HepG2 (cell line): ENCODE data around the gene MRPL14. TPM values are rescaled to one million over a fixed set of nuclear protein-coding genes. Genes with fewer than 3 reads are reported as not detected.

Source experiments
- ATAC-seq: fragments of 200-7000 bp; cut with Tn5 transposase; 3 replicates; pipeline ENCODE4 v1.9.1; 2020; ENCODE audit warnings: mild to moderate bottlenecking, moderate library complexity
- BruUV-seq: library from RNA; stranded (reverse); fragments of 400-500 nt; replicated peaks from 2 replicates; lab custom pipeline; 2021; lab: Mats Ljungman, UMichigan
- CTCF ChIA-PET: fragments of 300-600 bp; formaldehyde crosslinking; extraction: SDS; loops from one replicate; lab custom pipeline; 2021; ENCODE audit warnings: low total read pairs, inconsistent platforms, low intra/inter-chr PET ratio; lab: Yijun Ruan, JAX
- POLR2A ChIA-PET: fragments of 350-600 bp; sonication (Branson Sonifier 250); formaldehyde crosslinking; loops from one replicate; lab custom pipeline; 2020; ENCODE audit warnings: antibody characterized with exemption, inconsistent platforms; lab: Yijun Ruan, JAX
- DNase-seq: peaks from one replicate; pipeline ENCODE4 v3.0.0-alpha.2; 2015; ENCODE audit warnings: low spot score
- FAIRE-seq: peaks from 3 replicates; lab custom pipeline; 2011; peaks lifted over from hg19 to GRCh38; lab: Jason Lieb, UNC
- H2AFZ ChIP-seq: one replicate; pipeline ENCODE4 v1.6.1; 2011; ENCODE audit warnings: low read length, inconsistent platforms
- H3K27ac ChIP-seq: fragments of 300-600 bp; 3 replicates; pipeline ENCODE4 v1.8.0; 2011; ENCODE audit warnings: mixed run types, mild to moderate bottlenecking, mixed read lengths, low read length, inconsistent platforms; ENCODE audit not compliant: insufficient read depth; ENCODE audit errors: extremely low read length
- H3K27me3 ChIP-seq, 2 experiments: fragments of 200-600 bp in 1 of 2; 2 replicates in 1 of 2; 3 replicates in 1 of 2; pipeline versions ENCODE4 v1.6.0 to v1.8.0; 2011; ENCODE audit warnings: low read length in 2 of 2, mild to moderate bottlenecking in 2 of 2, moderate library complexity in 2 of 2, inconsistent platforms in 1 of 2; ENCODE audit not compliant: insufficient read depth in 2 of 2, control insufficient read depth in 1 of 2
- H3K36me3 ChIP-seq, 2 experiments: fragments of 200-600 bp in 1 of 2; replicated peaks in 1 of 2; 2 replicates in 1 of 2; 3 replicates in 1 of 2; pipeline versions ENCODE4 v1.5.1 to v1.8.0; 2011; ENCODE audit warnings: low read length in 2 of 2, inconsistent platforms in 1 of 2; ENCODE audit not compliant: insufficient read depth in 2 of 2, control insufficient read depth in 1 of 2
- H3K4me1 ChIP-seq: 2 replicates; pipeline ENCODE4 v1.5.1; 2012; ENCODE audit warnings: low read length, inconsistent platforms; ENCODE audit not compliant: insufficient read depth
- H3K4me2 ChIP-seq: 2 replicates; pipeline ENCODE4 v1.6.0; 2011; ENCODE audit warnings: low read depth, low read length, inconsistent platforms
- H3K4me3 ChIP-seq, 3 experiments: fragments of 200-600 bp in 1 of 3; sonication (generic), shearing (Covaris generic) in 1 of 3; replicated peaks in 1 of 3; 2 replicates each; pipeline ENCODE4 v1.5.1; 2011 to 2016; ENCODE audit warnings: low read length in 3 of 3, inconsistent platforms in 2 of 3, low read depth in 2 of 3, mild to moderate bottlenecking in 2 of 3, control low read depth in 1 of 3, mixed read lengths in 1 of 3; ENCODE audit not compliant: insufficient read depth in 1 of 3
- H3K79me2 ChIP-seq: one replicate; pipeline ENCODE4 v1.6.1; 2011; ENCODE audit warnings: low read length, inconsistent platforms; ENCODE audit not compliant: insufficient read depth
- H3K9ac ChIP-seq: 2 replicates; pipeline ENCODE4 v1.6.0; 2011; ENCODE audit warnings: mild to moderate bottlenecking, low read depth, low read length, inconsistent platforms; ENCODE audit not compliant: insufficient read depth
- H3K9me3 ChIP-seq: 2 replicates; pipeline ENCODE4 v1.5.1; 2012; ENCODE audit warnings: mild to moderate bottlenecking, low read length
- H4K20me1 ChIP-seq: 2 replicates; pipeline ENCODE4 v1.6.0; 2011; ENCODE audit warnings: inconsistent platforms, mild to moderate bottlenecking, low read length, moderate library complexity; ENCODE audit not compliant: insufficient read depth
- ELF4 ChIP-seq: sonication (generic); formaldehyde crosslinking; IDR thresholded peaks from 2 replicates; pipeline ENCODE4 v1.5.0; 2020; ENCODE audit warnings: missing genetic modification reagents, mild to moderate bottlenecking, moderate library complexity, borderline replicate concordance
- ETV5 ChIP-seq: IDR thresholded peaks from 2 replicates; pipeline ENCODE4 v1.6.1; 2018; ENCODE audit warnings: missing biosample characterization, missing genetic modification reagents, inconsistent platforms, borderline replicate concordance
- IKZF4 ChIP-seq: sonication (generic); formaldehyde crosslinking; IDR thresholded peaks from 2 replicates; pipeline ENCODE4 v1.5.1; 2020; ENCODE audit warnings: borderline replicate concordance, mild to moderate bottlenecking, low read depth, missing genetic modification reagents; ENCODE audit errors: not compliant biosample characterization
- KLF16 ChIP-seq, 2 experiments: sonication (generic) in 1 of 2; formaldehyde crosslinking in 1 of 2; IDR thresholded peaks; 2 replicates each; pipeline versions ENCODE4 v1.6.1 to v1.8.0; 2016 to 2023; ENCODE audit warnings: missing genetic modification reagents in 2 of 2, missing compliant biosample characterization in 1 of 2
- KLF9 ChIP-seq: IDR thresholded peaks from 2 replicates; pipeline ENCODE4 v1.6.1; 2016; ENCODE audit warnings: low read depth
- NR2F6 ChIP-seq, 2 experiments: IDR thresholded peaks; 2 replicates each; pipeline ENCODE4 v1.6.1; 2016; ENCODE audit warnings: antibody characterized with exemption in 1 of 2, mild to moderate bottlenecking in 1 of 2
- PITX1 ChIP-seq: sonication (generic); formaldehyde crosslinking; IDR thresholded peaks from 2 replicates; pipeline ENCODE4 v1.5.1; 2020; ENCODE audit warnings: mild to moderate bottlenecking, missing genetic modification reagents
- REXO4 ChIP-seq: sonication (generic); formaldehyde crosslinking; IDR thresholded peaks from 2 replicates; pipeline ENCODE4 v1.8.0; 2022; ENCODE audit warnings: missing genetic modification reagents, mild to moderate bottlenecking, borderline replicate concordance
- SIX1 ChIP-seq: sonication (generic); formaldehyde crosslinking; IDR thresholded peaks from 2 replicates; pipeline ENCODE4 v1.4.0; 2020; ENCODE audit warnings: missing genetic modification reagents, borderline replicate concordance
- SMARCE1 ChIP-seq: fragments of 450-650 bp; IDR thresholded peaks from 2 replicates; pipeline ENCODE4 v1.6.1; 2017; ENCODE audit warnings: borderline replicate concordance
- TAF15 ChIP-seq: fragments of 200-400 bp; formaldehyde crosslinking; IDR thresholded peaks from one replicate; pipeline ENCODE4 v1.6.1; 2018; ENCODE audit warnings: mild to moderate bottlenecking, low read depth, low read length; ENCODE audit not compliant: poor library complexity, severe bottlenecking
- TSC22D2 ChIP-seq: sonication (generic); formaldehyde crosslinking; IDR thresholded peaks from 2 replicates; pipeline ENCODE4 v1.5.1; 2020; ENCODE audit warnings: missing genetic modification reagents, mild to moderate bottlenecking, borderline replicate concordance
- XRCC5 ChIP-seq: fragments of 200-400 bp; formaldehyde crosslinking; optimal IDR thresholded peaks from 2 replicates; pipeline ENCODE3; 2017; ENCODE audit warnings: mild to moderate bottlenecking, low read length
- ZBTB42 ChIP-seq: sonication (generic); formaldehyde crosslinking; IDR thresholded peaks from 2 replicates; pipeline ENCODE4 v1.5.0; 2020; ENCODE audit warnings: mild to moderate bottlenecking, missing genetic modification reagents
- ZNF484 ChIP-seq: sonication (generic); formaldehyde crosslinking; IDR thresholded peaks from 2 replicates; pipeline ENCODE4 v1.5.1; 2020; ENCODE audit warnings: mild to moderate bottlenecking, low read depth, missing genetic modification reagents, borderline replicate concordance
- ZNF644 ChIP-seq: IDR thresholded peaks from 2 replicates; pipeline ENCODE4 v1.6.1; 2016; ENCODE audit warnings: low read depth
- WGBS: methylation state at CpG from one replicate; pipeline ENCODE4 v1.1.6; 2017; ENCODE audit warnings: low lambda C conversion rate; 5-methylcytosine and 5-hydroxymethylcytosine counted together
- in situ Hi-C: cut with HindIII; loops from 2 replicates; pipeline ENCODE4 v1.10.0; 2017; ENCODE audit warnings: low pct_unique_long_range_greater_than_20kb; ENCODE audit not compliant: extremely low pct_ligation_motif_present
- intact Hi-C: fragments of 100-400 bp; cut with micrococcal nuclease; formaldehyde crosslinking; loops from one replicate; pipeline ENCODE4 v1.10.0; 2022; ENCODE audit not compliant: unreplicated experiment
- polyA plus RNA-seq, 8 experiments: library from polyadenylated mRNA; depleted of rRNA in 3 of 8; stranded (reverse) in 7 of 8; unstranded in 1 of 8; fragments of >200 nt; fragmentation: Illumina TruSeq in 4 of 8; extraction: Trizol in 4 of 8; gene quantifications; 2 replicates each; pipeline versions ENCODE4 v1.2.1 to v1.2.3, GENCODE V29; 2011 to 2016; ENCODE audit warnings: low read depth in 4 of 8, missing spikeins in 1 of 8, mixed read lengths in 1 of 8; ENCODE audit not compliant: insufficient read depth in 1 of 8
- total RNA-seq, 5 experiments: library from RNA; depleted of rRNA; stranded (reverse); fragments of >200 nt; fragmentation: Illumina TruSeq; extraction: Trizol; gene quantifications; 2 replicates each; pipeline ENCODE4 v1.2.3, GENCODE V29; 2016; ENCODE audit warnings: low read depth in 1 of 5

The MRPL14 gene
- total and polyA plus RNA-seq, 2 of the 13 experiments (the other 11 are each of a cell fraction or from before 2014, with no cell fraction given) = 157 to 178 TPM

DNA sequence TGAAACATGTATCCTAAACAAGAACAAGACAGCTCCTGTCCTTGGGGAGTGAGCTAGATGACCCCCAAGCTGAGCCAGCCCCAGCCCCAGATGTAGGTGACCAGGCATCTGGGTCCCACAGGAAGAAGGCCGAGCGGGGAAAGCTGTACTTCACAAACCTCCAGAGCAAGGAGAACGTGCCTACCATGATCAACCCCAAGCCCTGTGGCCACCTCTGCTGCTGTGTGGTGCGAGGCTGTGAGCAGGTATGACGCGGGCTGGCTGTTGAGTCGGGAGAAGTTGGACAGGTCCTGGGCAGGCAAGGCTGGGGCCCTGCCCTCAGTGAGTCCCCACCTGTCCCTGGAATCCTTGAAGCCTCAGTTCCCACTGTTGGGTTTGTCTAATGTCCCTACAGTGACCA, 20.0 kb upstream of the MRPL14 start:
- no peaks in the 10 kb centered on the region for H3K27me3 ChIP-seq
- TF ChIP-seq PITX1 (CRISPR knock-in tag) (no peak), SIX1 (CRISPR knock-in tag) (no peak), IKZF4 (CRISPR knock-in tag) (no peak), KLF9 (no peak), XRCC5 (no peak), REXO4 (no peak), ZNF484 (CRISPR knock-in tag) (no peak), ZNF644 (CRISPR knock-in tag) (no peak), ETV5 (CRISPR knock-in tag) (no peak), SMARCE1 (no peak), NR2F6 (IDR thresholded peaks at IDR 0.05) (no peak), NR2F6 (CRISPR knock-in tag; IDR thresholded peaks at IDR 0.05) (no peak), TSC22D2 (CRISPR knock-in tag) (no peak), ELF4 (CRISPR knock-in tag) (no peak), TAF15 (no peak), KLF16 (CRISPR knock-in tag; IDR thresholded peaks at IDR 0.05) (no peak), ZBTB42 (no peak)
- H3K4me2 ChIP-seq = no peak overlapping the region
- in situ Hi-C loops (no loop called here), intact Hi-C loops (no loop called here)
- no peak overlapping the region for H3K4me3 ChIP-seq
- no peak overlapping the region for H2AFZ ChIP-seq
- BruUV-seq = no TSS peak
- ChIA-PET POLR2A (no interaction called here), CTCF (no interaction called here)
- no peak for FAIRE-seq
- H3K4me1 ChIP-seq = peaks cover 31% of the 10 kb centered on the region
- no peak overlapping the region for H3K27ac ChIP-seq
- no peak for ATAC-seq
- no peaks in the 10 kb centered on the region for H4K20me1 ChIP-seq
- WGBS = 94% methylated on average over 3 of the region's 7 CpGs
- no peaks in the 10 kb centered on the region for H3K9me3 ChIP-seq
- no peak overlapping the region for H3K9ac ChIP-seq
- peaks cover 31 to 56% of the 10 kb centered on the region in 2 experiments for H3K36me3 ChIP-seq
- no peaks in the 10 kb centered on the region for H3K79me2 ChIP-seq
- no peak for DNase-seq
